Prostate gland (tissue), 2 donors: ENCODE measurements around the gene LEPROT. TPM values are rescaled to one million over a fixed set of nuclear protein-coding genes. Genes with fewer than 3 reads are reported as not detected.

Source experiments
- DNase-seq: peaks from one replicate; pipeline ENCODE4 v3.0.0-alpha.2; 2019; ENCODE audit warnings: low spot score
- H3K27ac ChIP-seq, 2 donors: fragments of 200-600 bp; sonication (generic); 2 replicates each; pipeline ENCODE4 v1.5.1; 2017 to 2019
- H3K27me3 ChIP-seq: fragments of 200-600 bp; sonication (generic); replicated peaks from 2 replicates; pipeline ENCODE4 v1.5.1; 2019; ENCODE audit not compliant: insufficient read depth
- H3K36me3 ChIP-seq, 2 donors: fragments of 200-600 bp; sonication (generic); 1 replicate in 1 of 2; 2 replicates in 1 of 2; pipeline versions ENCODE4 v1.5.1 to v1.8.1; 2017 to 2019
- H3K4me1 ChIP-seq: fragments of 200-600 bp; sonication (generic); replicated peaks from 2 replicates; pipeline ENCODE4 v1.5.1; 2019
- H3K4me3 ChIP-seq, 2 donors: fragments of 200-600 bp; sonication (generic); 2 replicates each; pipeline ENCODE4 v1.5.1; 2017 to 2019
- H3K9me3 ChIP-seq: fragments of 200-600 bp; sonication (generic); 2 replicates; pipeline ENCODE4 v1.5.1; 2017
- POLR2AphosphoS5 ChIP-seq: sonication (generic); formaldehyde crosslinking; IDR thresholded peaks from one replicate; pipeline ENCODE4 v1.6.1; 2017; ENCODE audit warnings: antibody characterized with exemption
- WGBS: methylation state at CpG from one replicate; pipeline ENCODE4 v1.1.5; 2018; 5-methylcytosine and 5-hydroxymethylcytosine counted together
- intact Hi-C: fragments of 100-400 bp; cut with DNase I; formaldehyde crosslinking; loops from one replicate; pipeline ENCODE4 v1.14.2; 2022
- small RNA-seq, 2 donors: library from RNA; depleted of rRNA; stranded (forward); fragments of <200 nt; gene quantifications; one replicate each; pipeline ENCODE3, GENCODE V24; 2016
- total RNA-seq, 2 donors: library from RNA; depleted of rRNA; stranded (reverse); fragments of >200 nt; gene quantifications; one replicate each; pipeline ENCODE4 v1.1.0, GENCODE V29; 2016
- TF ChIP-seq, protein P1 (sequence below), 4 experiments: fragments of 200-600 bp in 2 of 4; fragments of 450-650 bp in 2 of 4; sonication (generic) in 2 of 4; IDR thresholded peaks; 1 replicate in 3 of 4; 2 replicates in 1 of 4; pipeline ENCODE4 v1.5.1; 2016 to 2019; ENCODE audit warnings: antibody characterized with exemption in 4 of 4, mild to moderate bottlenecking in 2 of 4, moderate library complexity in 2 of 4

The LEPROT gene
- total RNA-seq, 2 donors from 2014 or later, result 39.5 to 64.2 TPM

DNA sequence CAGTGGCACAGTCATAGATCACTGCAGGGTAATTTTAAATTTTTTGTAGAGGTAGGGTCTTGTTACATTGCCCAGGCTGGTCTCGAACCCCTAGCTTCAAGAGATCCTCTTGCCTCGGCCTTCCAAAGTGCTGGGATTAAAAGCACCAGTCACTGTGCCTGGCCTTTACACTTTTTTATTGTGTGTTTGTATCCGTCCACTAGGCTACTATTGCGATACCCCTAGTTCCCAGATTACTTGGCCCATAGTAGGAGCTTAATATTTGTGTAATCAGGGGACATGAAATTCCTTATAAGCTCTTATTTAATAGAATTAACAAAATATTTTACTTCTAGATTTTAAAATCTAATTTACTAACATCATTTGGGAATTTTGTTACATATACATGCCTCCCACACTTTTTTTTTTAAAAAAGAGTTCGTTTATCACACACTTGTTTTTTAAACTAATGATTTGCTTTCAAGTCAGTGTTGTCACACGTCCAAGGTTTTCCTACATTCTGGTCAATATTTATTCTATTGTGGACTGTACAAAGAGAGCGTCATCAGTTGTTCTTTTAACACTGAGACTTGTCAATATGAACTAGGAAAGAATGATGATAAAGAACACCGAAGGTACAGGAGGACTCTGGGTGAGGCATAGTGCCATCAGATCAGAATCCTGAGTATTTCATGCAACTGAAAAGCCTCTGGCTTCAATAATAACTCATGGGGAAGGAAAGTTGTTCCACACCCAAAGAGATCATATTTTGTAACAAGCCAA, 63.7 kb downstream of the LEPROT start:
- Histone ChIP-seq H3K27ac (peak overlapping the region; percentile 2 to 19), H3K4me3 (no peak overlapping the region), H3K27me3 (no peaks in the 10 kb centered on the region), H3K36me3 (no peaks in the 10 kb centered on the region), H3K4me1 (no peaks in the 10 kb centered on the region), H3K9me3 (no peaks in the 10 kb centered on the region)
- intact Hi-C loops, result no loop called here
- TF ChIP-seq, protein P1, sequence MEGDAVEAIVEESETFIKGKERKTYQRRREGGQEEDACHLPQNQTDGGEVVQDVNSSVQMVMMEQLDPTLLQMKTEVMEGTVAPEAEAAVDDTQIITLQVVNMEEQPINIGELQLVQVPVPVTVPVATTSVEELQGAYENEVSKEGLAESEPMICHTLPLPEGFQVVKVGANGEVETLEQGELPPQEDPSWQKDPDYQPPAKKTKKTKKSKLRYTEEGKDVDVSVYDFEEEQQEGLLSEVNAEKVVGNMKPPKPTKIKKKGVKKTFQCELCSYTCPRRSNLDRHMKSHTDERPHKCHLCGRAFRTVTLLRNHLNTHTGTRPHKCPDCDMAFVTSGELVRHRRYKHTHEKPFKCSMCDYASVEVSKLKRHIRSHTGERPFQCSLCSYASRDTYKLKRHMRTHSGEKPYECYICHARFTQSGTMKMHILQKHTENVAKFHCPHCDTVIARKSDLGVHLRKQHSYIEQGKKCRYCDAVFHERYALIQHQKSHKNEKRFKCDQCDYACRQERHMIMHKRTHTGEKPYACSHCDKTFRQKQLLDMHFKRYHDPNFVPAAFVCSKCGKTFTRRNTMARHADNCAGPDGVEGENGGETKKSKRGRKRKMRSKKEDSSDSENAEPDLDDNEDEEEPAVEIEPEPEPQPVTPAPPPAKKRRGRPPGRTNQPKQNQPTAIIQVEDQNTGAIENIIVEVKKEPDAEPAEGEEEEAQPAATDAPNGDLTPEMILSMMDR (IDR thresholded peaks at IDR 0.05), result no peak
- TF ChIP-seq POLR2AphosphoS5, result peak; percentile 77
- 71% methylated on average over 8 of the region's 8 CpGs for WGBS
- DNase-seq, result peak; percentile 46

Small RNA genes within 50 kb of the gene (small RNA-seq; reads per million reads assigned to genes)
- 0 reads per million in 2 donors for gene RNU2-15P

Other genes with a start within 250 kb of the LEPROT start
- 1 to 10 TPM; 1.4 to 3.5 TPM for gene DNAJC6, start 111.1 kb upstream of the LEPROT start, total RNA-seq
- gene LEPR, start within 50 bp of the LEPROT start, total RNA-seq, result 10 to 100 TPM in 1 of 2 donors, 1 to 10 TPM in 1; 5.6 to 13.9 TPM